HT1080 (cell line): ENCODE results near the gene KCTD5. TPM values are rescaled to one million over a fixed set of nuclear protein-coding genes. Genes with fewer than 3 reads are reported as not detected.

ENCODE experiments used
- DNase-seq: peaks from one replicate; pipeline ENCODE4 v3.0.0-alpha.2; 2015; ENCODE audit warnings: low read depth
- total RNA-seq: library from RNA; depleted of rRNA; stranded (reverse); fragments of >200 nt; shearing (Covaris generic); gene quantifications from 2 replicates; pipeline ENCODE4 v1.2.3, GENCODE V29; 2014

KCTD5 gene
- total RNA-seq, 1 experiment from 2014 or later, result 61.4 TPM

GRCh38 chr16:2708955-2709587, 26.7 kb downstream of the KCTD5 start:
- no peak for DNase-seq

- DNase-seq, result no peak
Observed at GRCh38 chr16:2709588-2709984, 27.3 kb downstream of the KCTD5 start.

- DNase-seq, result no peak
Observed at GRCh38 chr16:2710021-2710710, 27.8 kb downstream of the KCTD5 start.

- no peak for DNase-seq
Observed at GRCh38 chr16:2710711-2711231, 28.4 kb downstream of the KCTD5 start.

- no peak for DNase-seq
Observed at GRCh38 chr16:2711370-2712062, 29.2 kb downstream of the KCTD5 start.

GRCh38 chr16:2712063-2712441, 29.7 kb downstream of the KCTD5 start:
- DNase-seq, result no peak

GRCh38 chr16:2712546-2712945, 30.2 kb downstream of the KCTD5 start:
- DNase-seq, result no peak

GRCh38 chr16:2713523-2713922, 31.2 kb downstream of the KCTD5 start:
- no peak for DNase-seq

GRCh38 chr16:2713985-2714774, 31.9 kb downstream of the KCTD5 start:
- DNase-seq, result no peak

GRCh38 chr16:2715064-2715463, 32.7 kb downstream of the KCTD5 start:
- no peak for DNase-seq

GRCh38 chr16:2715519-2715918, 33.2 kb downstream of the KCTD5 start:
- no peak for DNase-seq

- no peak for DNase-seq
Observed at GRCh38 chr16:2715966-2716885, 33.9 kb downstream of the KCTD5 start.

GRCh38 chr16:2716948-2717347, 34.6 kb downstream of the KCTD5 start:
- no peak for DNase-seq

GRCh38 chr16:2717383-2718263, 35.3 kb downstream of the KCTD5 start:
- no peak for DNase-seq

- no peak for DNase-seq
Observed at GRCh38 chr16:2719328-2720063, 37.2 kb downstream of the KCTD5 start.

GRCh38 chr16:2720064-2720457, 37.7 kb downstream of the KCTD5 start, which contains the start of gene PRSS27:
Gene PRSS27 (minus strand): TSS chr16:2720224. CDS start chr16:2720160, 64 bp downstream.
- no peak for DNase-seq

- DNase-seq, result peak; percentile 69
Observed at GRCh38 chr16:2720719-2721633, 38.7 kb downstream of the KCTD5 start.
